Hematopoietic multipotent progenitor cell (in vitro differentiated cells): ENCODE results near the gene KRT39. TPM values are rescaled to one million over a fixed set of nuclear protein-coding genes. Genes with fewer than 3 reads are reported as not detected.

Experiments
- DNase-seq, 3 donors: peaks; one replicate each; pipeline ENCODE4 v3.0.0-alpha.2; 2011 to 2015; ENCODE audit warnings: low read depth in 2 of 3, low spot score in 2 of 3
- small RNA-seq: library from RNA; depleted of rRNA; stranded (forward); fragments of <200 nt; gene quantifications from one replicate; pipeline ENCODE3, GENCODE V24; 2012
- total RNA-seq: library from RNA; depleted of rRNA; stranded (reverse); fragments of >200 nt; gene quantifications from one replicate; pipeline ENCODE4 v1.2.3, GENCODE V29; 2012

Gene KRT39
- total RNA-seq, 1 donor, result under 0.01 TPM

GRCh38 chr17:40909351-40909750 is 57.4 kb downstream of the KRT39 start:
- peak; percentile 42 to 83 (median 79) for DNase-seq

Small RNAs within 50 kb of the gene (small RNA-seq; reads per million reads assigned to genes)
- gene KRTAP3-4P, result not detected

Other genes starting within 250 kb of the KRT39 start
- gene KRT25, start 211.6 kb downstream of the KRT39 start, total RNA-seq, result not detected
- not detected for gene KRT26, start 194.7 kb downstream of the KRT39 start, total RNA-seq
- not detected for gene KRT27, start 184.4 kb downstream of the KRT39 start, total RNA-seq
- gene KRT28, start 167.0 kb downstream of the KRT39 start, total RNA-seq, result not detected
- gene KRT10, start 144.3 kb downstream of the KRT39 start, total RNA-seq, result 3.8 TPM
- not detected for gene KRT12, start 99.7 kb downstream of the KRT39 start, total RNA-seq
- gene KRT20, start 81.7 kb downstream of the KRT39 start, total RNA-seq, result not detected
- gene KRT23, start 29.3 kb downstream of the KRT39 start, total RNA-seq, result under 0.01 TPM
- gene KRT40, start 17.4 kb upstream of the KRT39 start, total RNA-seq, result not detected
- gene KRTAP3-3, start 27.2 kb upstream of the KRT39 start, total RNA-seq, result not detected
- gene KRTAP3-2, start 33.0 kb upstream of the KRT39 start, total RNA-seq, result not detected
- gene KRTAP3-1, start 42.2 kb upstream of the KRT39 start, total RNA-seq, result not detected
- not detected for gene KRTAP1-5, start 60.3 kb upstream of the KRT39 start, total RNA-seq
- not detected for gene KRTAP1-4, start 63.2 kb upstream of the KRT39 start, total RNA-seq
- gene KRTAP1-3, start 67.9 kb upstream of the KRT39 start, total RNA-seq, result not detected
- gene KRTAP1-1, start 74.5 kb upstream of the KRT39 start, total RNA-seq, result not detected
- gene KRTAP2-1, start 80.4 kb upstream of the KRT39 start, total RNA-seq, result not detected
- gene KRTAP2-2, start 88.3 kb upstream of the KRT39 start, total RNA-seq, result not detected
- not detected for gene KRTAP2-3, start 93.2 kb upstream of the KRT39 start, total RNA-seq
- not detected for gene KRTAP2-4, start 98.9 kb upstream of the KRT39 start, total RNA-seq
- not detected for gene KRTAP4-7, start 117.2 kb upstream of the KRT39 start, total RNA-seq
- not detected for gene KRTAP4-8, start 131.2 kb upstream of the KRT39 start, total RNA-seq
- not detected for gene KRTAP4-16, start 135.3 kb upstream of the KRT39 start, total RNA-seq
- gene KRTAP4-9, start 138.4 kb upstream of the KRT39 start, total RNA-seq, result under 0.01 TPM
- gene KRTAP4-11, start 151.4 kb upstream of the KRT39 start, total RNA-seq, result not detected
- gene KRTAP4-12, start 157.2 kb upstream of the KRT39 start, total RNA-seq, result not detected
- not detected for gene KRTAP4-6, start 173.6 kb upstream of the KRT39 start, total RNA-seq
- not detected for gene KRTAP4-5, start 182.9 kb upstream of the KRT39 start, total RNA-seq
- gene KRTAP4-4, start 193.8 kb upstream of the KRT39 start, total RNA-seq, result not detected
- not detected for gene KRTAP4-3, start 201.3 kb upstream of the KRT39 start, total RNA-seq
- not detected for gene KRTAP4-2, start 211.3 kb upstream of the KRT39 start, total RNA-seq
- not detected for gene KRTAP4-1, start 218.0 kb upstream of the KRT39 start, total RNA-seq
- not detected for gene KRTAP9-1, start 222.9 kb upstream of the KRT39 start, total RNA-seq